HepG2 (cell line): ENCODE results near the gene KANK3. TPM values are rescaled to one million over a fixed set of nuclear protein-coding genes. Genes with fewer than 3 reads are reported as not detected.

ENCODE experiments used
- ERF ChIP-seq: IDR thresholded peaks from 2 replicates; pipeline ENCODE4 v1.6.1; 2018; ENCODE audit warnings: missing biosample characterization, missing genetic modification reagents
- MZF1 ChIP-seq: sonication (generic); formaldehyde crosslinking; IDR thresholded peaks from 2 replicates; pipeline ENCODE4 v1.8.1; 2023; ENCODE audit warnings: mild to moderate bottlenecking, missing genetic modification reagents, borderline replicate concordance
- NFKB2 ChIP-seq: sonication (generic); formaldehyde crosslinking; IDR thresholded peaks from 2 replicates; pipeline ENCODE4 v1.4.0; 2020; ENCODE audit warnings: missing genetic modification reagents, borderline replicate concordance
- NPAS2 ChIP-seq: sonication (generic); formaldehyde crosslinking; IDR thresholded peaks from 2 replicates; pipeline ENCODE4 v1.8.0; 2022; ENCODE audit warnings: mild to moderate bottlenecking, missing genetic modification reagents, borderline replicate concordance
- PRDM15 ChIP-seq: sonication (generic); formaldehyde crosslinking; IDR thresholded peaks from 2 replicates; pipeline ENCODE4 v1.4.0; 2020; ENCODE audit warnings: missing genetic modification reagents
- RFXANK ChIP-seq: IDR thresholded peaks from 2 replicates; pipeline ENCODE4 v1.6.1; 2016
- TFAP4 ChIP-seq: sonication (generic); IDR thresholded peaks from 2 replicates; pipeline ENCODE4 v1.6.1; 2016; ENCODE audit warnings: low read depth, borderline replicate concordance
- ZBTB10 ChIP-seq: sonication (generic); formaldehyde crosslinking; IDR thresholded peaks from 2 replicates; pipeline ENCODE4 v1.4.0; 2020; ENCODE audit warnings: missing genetic modification reagents, borderline replicate concordance
- ZBTB39 ChIP-seq: sonication (generic); formaldehyde crosslinking; IDR thresholded peaks from 2 replicates; pipeline ENCODE4 v1.5.0; 2020; ENCODE audit warnings: missing genetic modification reagents
- ZNF282 ChIP-seq: fragments of 450-650 bp; IDR thresholded peaks from 2 replicates; pipeline ENCODE4 v1.6.1; 2018; ENCODE audit not compliant: partially characterized antibody
- ZNF775 ChIP-seq: sonication (generic); formaldehyde crosslinking; IDR thresholded peaks from 2 replicates; pipeline ENCODE4 v1.4.0; 2020; ENCODE audit warnings: missing genetic modification reagents, mild to moderate bottlenecking, moderate library complexity, borderline replicate concordance
- ZNF800 ChIP-seq: sonication (generic); formaldehyde crosslinking; IDR thresholded peaks from 2 replicates; pipeline ENCODE4 v1.4.0; 2020; ENCODE audit warnings: missing genetic modification reagents
- ZSCAN29 ChIP-seq: sonication (generic); formaldehyde crosslinking; conservative IDR thresholded peaks from 2 replicates; pipeline ENCODE4 v1.4.0; 2020; ENCODE audit warnings: mild to moderate bottlenecking, missing genetic modification reagents
- ZSCAN31 ChIP-seq: sonication (generic); formaldehyde crosslinking; IDR thresholded peaks from 2 replicates; pipeline ENCODE4 v1.5.0; 2020; ENCODE audit warnings: low read depth, mild to moderate bottlenecking, missing genetic modification reagents
- polyA plus RNA-seq, 8 experiments: library from polyadenylated mRNA; depleted of rRNA in 3 of 8; stranded (reverse) in 7 of 8; unstranded in 1 of 8; fragments of >200 nt; fragmentation: Illumina TruSeq in 4 of 8; extraction: Trizol in 4 of 8; gene quantifications; 2 replicates each; pipeline versions ENCODE4 v1.2.1 to v1.2.3, GENCODE V29; 2011 to 2016; ENCODE audit warnings: low read depth in 4 of 8, missing spikeins in 1 of 8, mixed read lengths in 1 of 8; ENCODE audit not compliant: insufficient read depth in 1 of 8
- total RNA-seq, 5 experiments: library from RNA; depleted of rRNA; stranded (reverse); fragments of >200 nt; fragmentation: Illumina TruSeq; extraction: Trizol; gene quantifications; 2 replicates each; pipeline ENCODE4 v1.2.3, GENCODE V29; 2016; ENCODE audit warnings: low read depth in 1 of 5

The KANK3 gene
- total and polyA plus RNA-seq, 2 of the 13 experiments (the other 11 are each of a cell fraction or from before 2014, with no cell fraction given), result 0.15 to 0.20 TPM

- TF ChIP-seq ZNF800 (peak; percentile 95), NFKB2 (CRISPR knock-in tag) (peak; percentile 93; the same call in 1 of the 2 replicates), PRDM15 (CRISPR knock-in tag) (peak; percentile 69; the same call in 1 of the 2 replicates), ZSCAN31 (CRISPR knock-in tag) (peak; percentile 96), ZSCAN29 (CRISPR knock-in tag) (peak; percentile 66; the same call in 1 of the 2 replicates), NPAS2 (CRISPR knock-in tag) (no peak), MZF1 (CRISPR knock-in tag) (no peak), ZNF775 (CRISPR knock-in tag) (peak; percentile 86; the same call in 1 of the 2 replicates), ZBTB10 (CRISPR knock-in tag) (peak; percentile 49; the same call in 1 of the 2 replicates), ZNF282 (no peak), ERF (CRISPR knock-in tag) (peak; percentile 72), TFAP4 (no peak; the same call in 1 of the 2 replicates), RFXANK (no peak), ZBTB39 (CRISPR knock-in tag) (peak; percentile 78; the same call in 1 of the 2 replicates)
Observed at GRCh38 chr19:8307965-8308866, 34.8 kb downstream of the KANK3 start, which contains the start of gene CD320 (continued).
